ENCODE data around the gene UBE2D2. TPM values are rescaled to one million over a fixed set of nuclear protein-coding genes. Genes with fewer than 3 reads are reported as not detected.
"Not testable (repeated sequence)": the region's sequence is repeated elsewhere in the genome, so short reads cannot be mapped to it uniquely, and the experiment has no call there.

UBE2D2 gene
- total RNA-seq, 2 experiments from 2014 or later: 271 to 285 TPM

DNA sequence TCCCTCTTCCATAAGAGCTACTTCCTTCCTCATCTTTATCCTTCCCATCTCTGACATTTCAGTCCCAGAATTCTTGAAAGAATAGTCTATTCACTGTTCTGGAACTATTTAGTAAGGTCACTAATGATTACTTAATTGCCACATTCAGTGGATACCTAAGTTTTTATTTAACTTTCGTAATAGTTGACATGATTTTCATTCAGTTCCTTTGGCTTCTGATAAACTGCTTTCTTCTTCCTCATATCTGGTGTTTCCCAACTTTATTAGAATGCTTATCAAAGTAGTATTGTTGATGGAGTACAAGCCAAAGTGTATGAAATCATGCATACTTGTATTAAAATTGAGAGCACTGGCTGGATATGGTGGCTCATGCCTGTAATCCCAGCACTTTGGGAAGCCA is 10.8 kb downstream of the UBE2D2 start:
- H3K27me3 Mint-ChIP-seq: no peaks in the 10 kb centered on the region
- POLR2A ChIA-PET: interaction anchor here (0.6 to 1.3 kb wide), 4 partner anchors 8 to 149 kb away, joined by 3 to 5 read pairs (median 4); partner anchors contain the start of gene UBE2D2
- H3K4me1 Mint-ChIP-seq (ENCODE audit: low read depth): peaks cover 74% of the 10 kb centered on the region
- H3K36me3 Mint-ChIP-seq: peaks cover 10% of the 10 kb centered on the region
- H3K27ac Mint-ChIP-seq: peak overlapping the region; percentile 28
- no peak overlapping the region for H3K4me3 Mint-ChIP-seq
- CTCF ChIA-PET: interaction anchor here (0.7 to 1.2 kb wide), 2 partner anchors 99 to 148 kb away, joined by 3 read pairs; no protein-coding TSS in a partner anchor
- no peaks in the 10 kb centered on the region for H3K9me3 Mint-ChIP-seq
- no peak for DNase-seq
- intact Hi-C loops (cut with micrococcal nuclease): no loop called here

DNA sequence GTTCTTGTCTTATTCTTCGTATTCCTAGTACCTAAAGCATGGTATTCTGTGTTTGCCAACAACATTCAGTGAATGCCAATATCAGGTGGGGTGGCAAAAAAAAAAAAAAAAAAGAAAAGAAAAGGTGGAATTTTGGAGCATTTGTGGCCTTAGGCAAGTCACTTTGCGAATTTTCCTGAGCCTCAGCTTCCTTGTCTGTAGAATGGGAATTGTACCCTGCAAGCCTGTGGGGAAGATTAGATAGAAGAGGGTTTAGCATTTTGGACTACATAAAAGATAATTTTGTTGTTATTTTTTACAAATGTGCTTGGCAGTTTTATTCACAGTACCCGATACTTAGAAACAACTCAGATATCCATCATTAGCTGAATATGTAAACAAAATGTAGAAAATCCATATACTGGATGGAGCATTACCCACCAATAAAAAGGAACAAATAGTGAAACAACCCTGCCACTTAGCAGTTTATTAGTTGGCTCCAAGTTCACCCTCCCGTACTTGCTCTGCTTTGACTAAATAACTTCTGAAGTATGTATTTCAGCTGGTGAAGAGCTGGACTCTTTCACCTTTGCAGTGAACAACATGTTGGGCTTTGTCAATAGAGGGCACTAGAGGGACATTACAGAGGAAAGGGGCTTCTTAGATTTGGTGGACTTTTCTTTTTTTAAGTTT is 13.6 kb downstream of the UBE2D2 start:
- Mint-ChIP-seq H3K27ac (peak overlapping the region; percentile 5), H3K9me3 (no peaks in the 10 kb centered on the region), H3K4me3 (no peak overlapping the region), H3K36me3 (peaks cover 9% of the 10 kb centered on the region), H3K4me1 (ENCODE audit: low read depth) (peaks cover 70% of the 10 kb centered on the region), H3K27me3 (no peaks in the 10 kb centered on the region)
- intact Hi-C loops (cut with micrococcal nuclease): loop anchor here (1.0 kb wide), 1 partner anchor 9 kb away; no protein-coding TSS in a partner anchor
- CTCF ChIA-PET: interaction anchor here (0.6 to 3.8 kb wide), 16 partner anchors 8 to 191 kb away, joined by 3 to 56 read pairs (median 3); partner anchors contain the start of gene UBE2D2
- DNase-seq: no peak
- POLR2A ChIA-PET: interaction anchor here (1.4 to 1.8 kb wide), 3 partner anchors 10 to 14 kb away, joined by 3 to 7 read pairs (median 4); partner anchors contain the start of gene UBE2D2

DNA sequence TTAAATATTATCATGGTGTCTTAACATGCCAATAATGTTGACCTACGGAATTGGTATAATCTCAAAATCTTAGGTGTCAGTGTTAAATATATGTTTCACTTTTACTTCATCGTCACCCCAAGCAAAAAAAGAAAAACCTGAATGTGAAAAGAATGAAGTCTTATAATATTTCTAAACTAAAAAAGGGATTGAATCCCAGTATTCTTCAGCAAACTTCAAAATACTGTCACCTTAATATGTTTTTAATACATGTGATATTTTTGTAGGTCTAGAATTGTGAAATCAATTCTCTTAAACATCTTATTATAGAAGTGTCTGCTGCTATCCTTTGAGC is 14.1 kb downstream of the UBE2D2 start:
- H3K9me3 Mint-ChIP-seq: no peaks in the 10 kb centered on the region
- intact Hi-C loops (cut with micrococcal nuclease): loop anchor here (1.0 kb wide), 1 partner anchor 10 kb away; no protein-coding TSS in a partner anchor
- H3K36me3 Mint-ChIP-seq: peaks cover 8% of the 10 kb centered on the region
- peak overlapping the region; percentile 67 for H3K27ac Mint-ChIP-seq
- peaks cover 65% of the 10 kb centered on the region for H3K4me1 Mint-ChIP-seq (ENCODE audit: low read depth)
- ChIA-PET POLR2A (interaction anchor here (0.9 to 1.8 kb wide), 5 partner anchors 11 to 17 kb away, joined by 3 to 7 read pairs (median 4); partner anchors contain the start of gene UBE2D2), CTCF (interaction anchor here (1.0 to 3.8 kb wide), 14 partner anchors 9 to 190 kb away, joined by 3 to 56 read pairs (median 3); partner anchors contain the start of gene UBE2D2)
- H3K27me3 Mint-ChIP-seq: no peaks in the 10 kb centered on the region
- DNase-seq: no peak
- no peak overlapping the region for H3K4me3 Mint-ChIP-seq

DNA sequence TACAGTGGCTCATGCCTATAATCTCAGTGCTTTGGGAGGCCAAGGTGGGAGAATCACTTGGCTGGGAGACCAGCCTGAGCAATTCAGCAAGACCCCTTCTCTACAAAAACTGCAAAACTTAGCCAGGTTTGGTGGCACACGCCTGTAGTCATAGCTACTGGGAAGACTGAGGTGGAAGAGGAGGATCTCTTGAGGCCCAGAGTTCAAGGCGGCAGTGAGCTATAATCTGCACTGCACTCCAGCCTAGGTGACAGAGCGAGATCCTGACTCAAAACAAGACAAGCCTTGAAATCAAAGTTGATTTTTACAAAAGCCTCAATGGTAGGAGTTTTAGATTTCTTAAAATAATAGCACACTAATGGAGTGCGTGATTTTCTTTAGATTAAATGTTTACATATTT is 14.6 kb downstream of the UBE2D2 start:
- Mint-ChIP-seq H3K4me1 (ENCODE audit: low read depth) (peaks cover 67% of the 10 kb centered on the region), H3K4me3 (no peak overlapping the region), H3K36me3 (peaks cover 9% of the 10 kb centered on the region), H3K9me3 (no peaks in the 10 kb centered on the region), H3K27ac (peak overlapping the region; percentile 67), H3K27me3 (no peaks in the 10 kb centered on the region)
- ChIA-PET POLR2A (interaction anchor here (0.9 to 1.5 kb wide), 4 partner anchors 11 to 17 kb away, joined by 3 to 6 read pairs (median 4); no protein-coding TSS in a partner anchor), CTCF (interaction anchor here (1.0 to 3.8 kb wide), 8 partner anchors 10 to 190 kb away, joined by 3 to 56 read pairs (median 3); partner anchors contain the start of gene UBE2D2)
- intact Hi-C loops (cut with micrococcal nuclease): loop anchor here (1.0 to 2.0 kb wide), 4 partner anchors 10 to 161 kb away; no protein-coding TSS in a partner anchor
- DNase-seq: peak; percentile 64

DNA sequence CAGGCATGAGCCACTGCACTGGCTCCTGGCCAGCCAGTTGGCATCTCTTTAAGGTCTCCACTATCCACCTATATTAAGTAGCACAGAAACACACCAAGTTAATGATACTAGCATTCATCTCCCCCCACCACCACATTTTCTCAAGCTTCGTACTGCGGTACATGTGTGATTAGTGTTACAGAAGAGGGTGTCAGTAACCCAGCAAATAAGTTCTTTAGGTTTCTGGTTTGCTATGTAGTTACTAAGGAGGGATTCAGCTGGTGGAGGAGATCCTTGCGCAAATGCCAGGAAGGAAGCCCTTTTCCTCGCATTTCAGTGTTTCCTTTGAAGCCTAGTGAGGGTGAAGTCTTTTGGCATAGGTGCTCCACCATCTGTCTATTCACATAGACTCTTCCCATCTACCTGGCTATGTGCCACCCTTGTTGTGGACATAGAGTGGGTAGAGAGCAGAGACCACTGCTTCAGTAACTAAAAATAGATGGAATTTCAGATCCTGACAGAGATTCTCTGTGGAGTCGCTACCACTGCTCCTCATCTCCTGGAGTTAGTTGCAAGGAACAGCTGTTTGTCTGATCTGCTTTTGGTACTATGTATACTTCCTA is 16.7 kb downstream of the UBE2D2 start:
- H3K4me1 Mint-ChIP-seq (ENCODE audit: low read depth): peaks cover 53% of the 10 kb centered on the region
- peaks cover 9% of the 10 kb centered on the region for H3K36me3 Mint-ChIP-seq
- no peak for DNase-seq
- CTCF ChIA-PET: interaction anchor here (1.2 kb wide), 1 partner anchor 56 kb away, joined by 4 read pairs; no protein-coding TSS in a partner anchor
- peak overlapping the region; percentile 67 for H3K27ac Mint-ChIP-seq
- POLR2A ChIA-PET: no interaction called here
- no peaks in the 10 kb centered on the region for H3K9me3 Mint-ChIP-seq
- no peak overlapping the region for H3K4me3 Mint-ChIP-seq
- intact Hi-C loops (cut with micrococcal nuclease): loop anchor here (2.0 kb wide), 3 partner anchors 15 to 163 kb away; no protein-coding TSS in a partner anchor
- H3K27me3 Mint-ChIP-seq: no peaks in the 10 kb centered on the region

DNA sequence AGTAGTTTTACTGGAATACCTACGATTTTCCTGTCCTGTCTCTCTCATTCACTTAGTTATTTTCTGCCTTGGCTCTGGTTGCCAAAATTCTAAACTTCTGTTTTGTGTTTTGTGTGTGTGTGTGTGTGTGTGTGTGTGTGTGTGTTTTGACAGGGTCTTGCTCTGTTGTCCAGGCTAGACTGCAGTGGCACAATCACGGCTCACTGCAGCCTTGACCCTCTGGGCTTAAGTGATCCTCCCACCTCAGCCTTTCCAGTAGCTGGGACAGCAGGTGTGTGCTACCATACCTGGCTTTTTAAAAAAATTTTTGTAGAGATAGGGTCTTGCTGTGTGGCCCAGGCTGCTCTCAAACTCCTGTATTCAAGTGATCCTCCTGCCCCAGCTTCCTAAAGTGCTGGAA is 17.2 kb downstream of the UBE2D2 start:
- H3K4me3 Mint-ChIP-seq: no peak overlapping the region
- POLR2A ChIA-PET: no interaction called here
- no peaks in the 10 kb centered on the region for H3K9me3 Mint-ChIP-seq
- peaks cover 58% of the 10 kb centered on the region for H3K4me1 Mint-ChIP-seq (ENCODE audit: low read depth)
- H3K36me3 Mint-ChIP-seq: peaks cover 9% of the 10 kb centered on the region
- CTCF ChIA-PET: interaction anchor here (0.9 kb wide), 1 partner anchor 141 kb away, joined by 3 read pairs; no protein-coding TSS in a partner anchor
- peak overlapping the region; percentile 67 for H3K27ac Mint-ChIP-seq
- H3K27me3 Mint-ChIP-seq: no peaks in the 10 kb centered on the region
- no peak for DNase-seq
- intact Hi-C loops (cut with micrococcal nuclease): no loop called here

DNA sequence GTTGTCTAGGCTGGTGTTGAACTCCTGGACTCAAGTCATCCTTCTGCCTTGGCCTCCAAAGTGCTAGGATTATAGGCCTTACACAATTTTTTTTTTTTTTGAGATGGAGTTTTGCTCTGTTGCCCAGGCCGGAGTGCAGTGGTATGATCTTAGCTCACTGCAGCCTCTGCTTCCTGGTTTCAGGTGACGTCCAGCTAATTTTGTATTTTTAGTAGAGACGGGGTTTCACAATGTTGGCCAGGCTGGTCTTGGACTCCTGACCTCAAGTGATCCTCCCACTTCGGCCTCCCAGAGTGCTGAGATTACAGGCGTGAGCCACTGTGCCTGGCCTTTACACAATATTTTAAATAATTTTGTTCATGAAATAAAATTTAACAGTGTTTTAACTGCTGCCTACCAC is 21.0 kb downstream of the UBE2D2 start:
- H3K4me1 Mint-ChIP-seq (ENCODE audit: low read depth): peaks cover 54% of the 10 kb centered on the region
- DNase-seq; CTCF ChIA-PET; H3K4me3 Mint-ChIP-seq; POLR2A ChIA-PET; H3K27me3 Mint-ChIP-seq; H3K9me3 Mint-ChIP-seq; H3K27ac Mint-ChIP-seq; intact Hi-C loops (cut with micrococcal nuclease): not testable (repeated sequence)
- H3K36me3 Mint-ChIP-seq: peaks cover 14% of the 10 kb centered on the region

DNA sequence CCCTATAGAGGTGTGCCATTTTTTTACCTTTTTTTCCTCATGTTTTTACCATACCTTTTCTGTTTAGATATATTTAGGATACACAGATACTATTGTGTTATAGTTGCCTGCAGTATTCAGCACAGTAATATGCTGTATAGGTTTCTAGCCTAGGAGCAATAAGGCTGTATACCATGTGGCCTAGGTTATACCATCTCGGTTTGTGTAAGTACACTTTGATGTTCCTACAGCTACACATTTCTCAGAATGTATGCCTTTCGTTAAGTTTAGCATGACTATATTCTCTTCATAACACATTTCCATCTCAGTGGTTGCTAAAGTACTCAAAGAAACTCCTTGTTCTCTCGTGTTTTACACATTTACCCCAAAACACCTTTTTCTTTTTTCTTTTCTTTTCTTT is 23.0 kb downstream of the UBE2D2 start:
- H3K4me3 Mint-ChIP-seq: no peak overlapping the region
- H3K4me1 Mint-ChIP-seq (ENCODE audit: low read depth): peaks cover 54% of the 10 kb centered on the region
- no peak for DNase-seq
- ChIA-PET POLR2A (interaction anchor here (1.6 kb wide), 1 partner anchor 18 kb away, joined by 4 read pairs; no protein-coding TSS in a partner anchor), CTCF (interaction anchor here (1.6 kb wide), 1 partner anchor 9 kb away, joined by 7 read pairs; no protein-coding TSS in a partner anchor)
- H3K9me3 Mint-ChIP-seq: no peaks in the 10 kb centered on the region
- no peaks in the 10 kb centered on the region for H3K27me3 Mint-ChIP-seq
- H3K36me3 Mint-ChIP-seq: peaks cover 11% of the 10 kb centered on the region
- H3K27ac Mint-ChIP-seq: peak overlapping the region; percentile 62
- intact Hi-C loops (cut with micrococcal nuclease): loop anchor here (1.0 to 2.0 kb wide), 2 partner anchors 23 to 53 kb away; partner anchors contain the start of gene UBE2D2

DNA sequence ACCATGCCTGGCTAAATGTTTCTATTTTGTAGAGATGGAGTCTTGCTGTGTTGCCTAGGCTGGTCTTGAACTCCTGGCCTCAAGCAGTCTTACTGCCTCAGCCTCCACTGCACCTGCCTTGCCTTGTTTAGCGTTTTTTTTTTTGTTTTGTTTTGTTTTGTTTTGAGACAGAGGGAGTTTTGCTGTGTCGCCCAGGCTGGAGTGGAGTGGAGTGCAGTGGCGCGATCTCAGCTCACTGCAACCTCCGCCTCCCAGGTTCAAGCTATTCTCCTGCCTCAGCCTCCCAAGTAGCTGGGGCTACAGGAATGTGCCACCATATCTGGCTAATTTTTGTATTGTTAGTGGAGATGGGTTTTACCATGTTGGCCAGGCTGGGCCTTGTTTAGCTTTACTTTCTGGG is 27.0 kb downstream of the UBE2D2 start:
- H3K27ac Mint-ChIP-seq; DNase-seq; H3K9me3 Mint-ChIP-seq; H3K4me3 Mint-ChIP-seq; intact Hi-C loops (cut with micrococcal nuclease); H3K27me3 Mint-ChIP-seq: not testable (repeated sequence)
- peaks cover 67% of the 10 kb centered on the region for H3K4me1 Mint-ChIP-seq (ENCODE audit: low read depth)
- ChIA-PET CTCF (interaction anchor here (0.7 kb wide), 1 partner anchor 177 kb away, joined by 4 read pairs; no protein-coding TSS in a partner anchor), POLR2A (interaction anchor here (1.5 kb wide), 1 partner anchor 13 kb away, joined by 3 read pairs; no protein-coding TSS in a partner anchor)
- peaks cover 11% of the 10 kb centered on the region for H3K36me3 Mint-ChIP-seq

DNA sequence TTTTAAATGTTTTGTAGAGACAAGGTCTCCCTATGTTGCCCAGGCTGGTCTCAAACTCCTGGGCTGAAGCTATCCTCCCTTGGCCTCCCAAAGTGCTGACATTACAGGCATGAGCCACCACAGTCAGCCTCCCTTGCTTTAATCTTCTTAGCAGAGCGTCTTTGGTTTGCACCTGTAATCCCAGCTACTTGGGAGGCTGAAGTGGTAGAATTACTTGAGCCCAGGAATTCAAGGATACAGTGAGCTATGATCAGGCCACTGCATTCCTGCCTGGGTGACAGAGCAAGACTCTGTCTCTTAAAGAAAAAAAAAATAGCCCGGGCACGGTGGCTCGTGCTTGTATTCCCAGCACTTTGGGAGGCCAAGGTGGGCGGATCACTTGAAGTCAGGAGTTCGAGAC is 27.8 kb downstream of the UBE2D2 start:
- DNase-seq: no peak
- ChIA-PET CTCF (interaction anchor here (1.0 kb wide), 1 partner anchor 111 kb away, joined by 3 read pairs; no protein-coding TSS in a partner anchor), POLR2A (interaction anchor here (1.5 kb wide), 1 partner anchor 14 kb away, joined by 3 read pairs; no protein-coding TSS in a partner anchor)
- Mint-ChIP-seq H3K36me3 (peaks cover 11% of the 10 kb centered on the region), H3K27me3 (no peaks in the 10 kb centered on the region), H3K4me1 (ENCODE audit: low read depth) (peaks cover 65% of the 10 kb centered on the region), H3K27ac (peak overlapping the region; percentile 18), H3K4me3 (no peak overlapping the region), H3K9me3 (no peaks in the 10 kb centered on the region)
- intact Hi-C loops (cut with micrococcal nuclease): no loop called here

DNA sequence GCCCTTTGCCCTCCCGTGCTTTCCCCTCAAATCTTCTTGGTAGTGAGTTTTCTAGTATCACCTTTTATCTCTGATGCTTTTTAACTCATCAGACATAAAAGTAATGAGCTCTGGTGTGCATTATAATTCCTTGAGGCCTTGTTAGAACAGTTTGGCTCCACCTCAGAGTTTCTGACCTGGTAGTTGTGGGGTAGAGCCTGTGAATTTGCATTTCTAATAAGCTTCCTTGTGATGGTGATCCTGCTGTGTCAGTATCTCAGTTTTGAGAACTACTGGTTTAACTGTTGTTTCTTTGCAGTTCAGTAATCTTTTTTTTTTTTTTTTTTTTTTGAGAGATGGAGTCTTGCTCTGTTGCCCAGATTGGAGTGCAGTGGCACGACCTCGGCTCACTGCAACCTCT is 31.1 kb downstream of the UBE2D2 start:
- Mint-ChIP-seq H3K27ac (peak overlapping the region; percentile 29), H3K4me1 (ENCODE audit: low read depth) (peaks cover 55% of the 10 kb centered on the region), H3K4me3 (no peak overlapping the region), H3K27me3 (no peaks in the 10 kb centered on the region), H3K9me3 (no peaks in the 10 kb centered on the region), H3K36me3 (peaks cover 10% of the 10 kb centered on the region)
- ChIA-PET POLR2A (interaction anchor here (0.5 to 0.9 kb wide), 3 partner anchors 17 to 144 kb away, joined by 3 to 4 read pairs (median 3); no protein-coding TSS in a partner anchor), CTCF (interaction anchor here (1.5 kb wide), 1 partner anchor 56 kb away, joined by 3 read pairs; the partner anchor contains the start of gene CXXC5)
- intact Hi-C loops (cut with micrococcal nuclease): loop anchor here (2.0 kb wide), 1 partner anchor 15 kb away; no protein-coding TSS in a partner anchor
- DNase-seq: no peak
